ENCODE data around the gene IGSF10.

The IGSF10 gene

DNA sequence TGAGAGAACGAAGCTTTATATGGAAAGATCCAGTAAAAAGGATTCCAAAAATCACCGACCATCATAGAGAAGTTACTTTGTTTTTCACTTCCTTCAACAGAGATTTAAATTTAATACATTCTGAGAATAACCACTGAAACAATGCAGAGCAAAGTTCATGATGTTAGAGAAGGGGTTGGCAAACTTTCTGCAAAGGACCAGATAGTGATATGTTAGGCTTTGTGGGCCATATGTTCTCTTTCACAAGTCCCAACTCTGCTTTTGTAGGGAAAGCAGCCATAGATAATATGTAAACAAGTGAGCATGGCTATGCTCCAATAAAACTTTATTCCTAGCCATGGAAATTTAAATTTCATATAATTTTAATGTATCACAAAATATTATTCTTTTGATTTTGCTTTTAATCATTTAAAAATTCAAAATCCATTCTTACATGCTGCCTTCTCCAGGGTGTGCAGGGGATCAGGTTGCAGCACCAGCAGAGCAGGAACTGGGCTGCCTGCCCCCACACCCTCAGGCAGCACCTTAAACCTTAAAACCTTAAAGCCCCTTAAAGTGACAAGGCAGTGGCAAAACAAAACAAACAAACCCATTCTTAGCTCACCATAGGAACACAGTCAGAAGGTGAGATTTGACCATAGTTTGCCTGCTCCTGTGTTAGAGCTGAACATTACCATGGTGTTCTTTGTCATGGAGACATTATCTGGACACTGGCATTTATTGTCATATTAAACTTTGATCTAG, 16.9 kb upstream of the IGSF10 start:
- Mint-ChIP-seq H3K9me3 (peaks cover 5% of the 10 kb centered on the region), H3K4me1 (ENCODE audit: low read depth) (no peaks in the 10 kb centered on the region), H3K27me3 (ENCODE audit: low read depth) (peaks cover 8% of the 10 kb centered on the region), H3K4me3 (no peak overlapping the region), H3K36me3 (ENCODE audit: low read depth) (no peaks in the 10 kb centered on the region), H3K27ac (no peak overlapping the region)
- DNase-seq (ENCODE audit: low spot score): no peak

DNA sequence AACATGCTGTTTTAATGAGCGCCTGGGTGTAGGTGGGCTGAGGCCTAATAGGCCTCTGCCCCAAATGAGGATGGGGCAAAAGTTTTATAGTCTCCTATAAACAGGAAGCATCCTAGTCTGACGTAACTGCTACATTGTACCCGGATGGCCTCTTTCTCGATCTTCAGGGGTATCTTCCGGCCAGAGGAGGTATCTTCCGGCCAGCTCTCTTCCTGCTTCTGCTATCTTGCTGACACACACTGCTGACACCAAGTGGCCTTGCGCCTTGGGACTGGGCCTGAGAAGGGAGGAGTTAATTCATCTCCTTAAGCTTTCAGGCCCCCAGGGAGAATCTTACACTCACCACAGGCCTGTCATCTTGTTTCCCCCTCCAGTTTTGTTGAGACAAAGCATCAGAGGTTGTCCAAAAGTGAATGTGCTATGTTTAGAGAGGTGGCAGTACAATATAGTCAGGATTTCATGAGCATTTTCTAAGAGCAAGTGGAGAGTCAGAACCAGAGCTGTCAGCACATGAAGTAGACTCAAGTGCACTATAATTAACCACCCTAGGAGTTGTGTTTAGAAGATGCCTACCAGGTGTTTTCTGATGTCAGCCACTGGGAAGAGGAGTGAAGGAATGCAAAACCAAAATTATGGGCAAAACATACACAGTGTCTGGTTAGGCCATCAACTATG, 15.6 kb upstream of the IGSF10 start:
- Mint-ChIP-seq H3K9me3 (no peaks in the 10 kb centered on the region), H3K4me1 (ENCODE audit: low read depth) (no peaks in the 10 kb centered on the region), H3K27me3 (ENCODE audit: low read depth) (peaks cover 6% of the 10 kb centered on the region), H3K4me3 (no peak overlapping the region), H3K36me3 (ENCODE audit: low read depth) (no peaks in the 10 kb centered on the region), H3K27ac (no peak overlapping the region)
- DNase-seq (ENCODE audit: low spot score): no peak

DNA sequence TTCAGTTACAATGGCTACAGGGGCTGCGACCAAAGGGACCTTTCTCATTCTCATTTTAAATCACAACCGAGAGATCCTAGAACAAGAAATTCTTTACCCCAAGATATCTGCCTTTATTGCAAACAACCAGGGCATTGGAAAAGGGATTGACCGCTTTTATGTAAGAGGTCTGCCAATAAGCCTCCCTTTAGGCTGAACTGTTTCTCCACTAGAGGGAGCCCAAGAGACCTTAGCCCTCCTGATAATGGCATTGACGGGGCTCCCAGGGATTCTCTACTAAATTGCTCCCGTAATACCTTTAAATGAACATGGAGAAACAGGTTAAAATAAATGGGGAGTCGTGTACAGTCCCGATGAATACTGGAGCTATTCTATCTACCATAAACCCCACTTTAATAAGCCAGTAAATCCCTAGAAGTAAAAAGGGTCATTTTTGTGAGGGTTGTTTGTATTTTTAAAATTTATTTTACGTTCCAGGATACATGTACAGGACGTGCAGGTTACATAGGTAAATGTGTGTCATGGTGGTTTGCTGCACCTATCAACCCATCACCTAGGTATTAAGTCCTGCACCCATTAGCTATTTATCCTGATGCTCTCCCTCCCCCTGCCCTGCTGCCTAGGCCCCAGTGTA, 7.5 kb upstream of the IGSF10 start:
- Mint-ChIP-seq H3K4me3 (no peak overlapping the region), H3K4me1 (ENCODE audit: low read depth) (no peaks in the 10 kb centered on the region), H3K9me3 (no peaks in the 10 kb centered on the region), H3K27ac (no peak overlapping the region), H3K27me3 (ENCODE audit: low read depth) (peaks cover 11% of the 10 kb centered on the region), H3K36me3 (ENCODE audit: low read depth) (no peaks in the 10 kb centered on the region)
- peak; percentile 9 for DNase-seq (ENCODE audit: low spot score)

DNA sequence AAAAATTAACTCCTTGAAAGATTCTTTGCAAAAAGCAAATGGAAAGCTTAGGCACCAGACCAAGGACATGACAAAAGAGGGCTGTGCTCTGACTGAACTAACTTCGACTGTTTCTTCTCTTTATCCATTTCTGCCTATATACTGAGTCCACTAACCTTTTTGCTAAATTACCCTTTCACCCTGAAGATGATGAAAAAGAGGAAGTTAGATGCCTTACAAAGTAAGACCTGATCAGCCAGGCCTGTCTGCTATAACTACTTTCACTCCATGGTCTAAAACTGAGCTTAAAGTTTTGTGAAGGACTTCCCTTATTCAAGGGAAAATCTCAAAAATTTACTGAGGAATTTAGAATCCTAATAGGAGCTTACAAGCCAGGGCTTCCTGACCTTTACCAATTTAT, 6.2 kb upstream of the IGSF10 start:
- H3K4me1 Mint-ChIP-seq (ENCODE audit: low read depth): no peaks in the 10 kb centered on the region
- no peak overlapping the region for H3K4me3 Mint-ChIP-seq
- no peak overlapping the region for H3K27ac Mint-ChIP-seq
- H3K36me3 Mint-ChIP-seq (ENCODE audit: low read depth): no peaks in the 10 kb centered on the region
- H3K27me3 Mint-ChIP-seq (ENCODE audit: low read depth): peaks cover 13% of the 10 kb centered on the region
- DNase-seq (ENCODE audit: low spot score): no peak
- no peaks in the 10 kb centered on the region for H3K9me3 Mint-ChIP-seq

DNA sequence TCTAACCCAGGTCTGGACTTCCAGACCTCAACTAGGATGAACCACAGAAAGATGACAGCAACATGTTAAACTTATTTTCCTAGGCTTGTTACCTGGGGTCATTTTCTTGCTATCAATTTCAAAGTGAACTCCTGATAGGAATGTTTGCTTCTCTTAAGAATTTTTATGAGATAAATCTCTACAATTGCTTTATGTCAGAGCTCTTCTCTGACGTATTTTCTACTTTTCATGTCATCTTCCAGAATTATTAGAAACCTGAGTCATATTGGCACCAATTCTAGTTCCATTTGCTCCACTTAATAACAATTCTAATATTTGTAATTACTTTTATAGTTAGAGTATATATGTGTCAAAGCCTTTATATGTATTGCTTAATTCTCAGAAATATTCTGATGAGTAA, 2.1 kb upstream of the IGSF10 start:
- Mint-ChIP-seq H3K9me3 (no peaks in the 10 kb centered on the region), H3K27ac (no peak overlapping the region), H3K27me3 (ENCODE audit: low read depth) (peaks cover 46% of the 10 kb centered on the region), H3K4me3 (no peak overlapping the region), H3K36me3 (ENCODE audit: low read depth) (no peaks in the 10 kb centered on the region), H3K4me1 (ENCODE audit: low read depth) (peaks cover 2% of the 10 kb centered on the region)
- no peak for DNase-seq (ENCODE audit: low spot score)

DNA sequence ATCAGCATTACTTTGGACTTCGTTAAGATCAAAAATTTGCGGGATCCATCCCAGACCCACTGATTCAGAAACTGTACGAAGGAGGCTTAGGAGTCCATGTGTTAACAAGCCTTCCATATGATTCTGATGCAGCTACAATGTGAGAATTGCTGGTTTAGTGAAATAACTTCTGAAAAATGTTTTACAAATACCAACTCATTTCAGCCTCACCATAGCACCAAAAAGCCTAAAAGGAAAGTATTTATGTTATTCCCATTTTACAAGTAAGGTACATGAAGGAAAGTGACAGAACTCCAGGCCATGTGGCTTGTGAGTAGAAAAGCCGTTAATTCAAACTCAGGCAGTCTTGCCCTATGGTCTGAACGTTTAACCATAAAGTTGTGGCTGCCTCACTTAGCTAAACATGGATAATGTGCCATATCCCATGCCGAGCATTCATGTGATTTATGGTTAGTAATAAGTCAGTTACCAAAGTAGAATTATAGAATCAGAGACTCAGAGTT, 1.5 kb upstream of the IGSF10 start:
- no peak for DNase-seq (ENCODE audit: low spot score)
- Mint-ChIP-seq H3K9me3 (no peaks in the 10 kb centered on the region), H3K36me3 (ENCODE audit: low read depth) (no peaks in the 10 kb centered on the region), H3K27ac (no peak overlapping the region), H3K4me1 (ENCODE audit: low read depth) (peaks cover 2% of the 10 kb centered on the region), H3K4me3 (no peak overlapping the region), H3K27me3 (ENCODE audit: low read depth) (peaks cover 47% of the 10 kb centered on the region)

DNA sequence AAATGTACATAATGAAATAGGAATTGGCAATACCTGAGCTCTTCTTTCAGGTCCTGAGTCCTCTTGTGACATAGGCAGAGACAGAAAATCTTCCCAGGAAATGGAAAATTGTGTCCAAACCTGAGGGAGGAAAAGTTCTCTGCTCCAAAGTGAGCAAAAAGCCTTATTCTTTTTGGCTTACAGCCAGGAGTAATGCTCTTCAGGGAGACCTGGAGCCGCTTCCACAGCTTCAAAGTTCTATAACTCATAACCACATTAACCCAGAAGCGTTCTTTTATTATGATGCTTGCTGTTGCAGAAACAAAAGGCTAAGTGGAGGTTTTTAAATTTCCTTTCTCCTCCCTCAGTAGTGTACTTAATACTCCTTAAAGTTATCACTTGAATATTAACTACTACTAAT, 633 bp downstream of the IGSF10 start:
- no peak overlapping the region for H3K27ac Mint-ChIP-seq
- no peak for DNase-seq (ENCODE audit: low spot score)
- no peak overlapping the region for H3K4me3 Mint-ChIP-seq
- H3K27me3 Mint-ChIP-seq (ENCODE audit: low read depth): peaks cover 50% of the 10 kb centered on the region
- no peaks in the 10 kb centered on the region for H3K9me3 Mint-ChIP-seq
- H3K36me3 Mint-ChIP-seq (ENCODE audit: low read depth): no peaks in the 10 kb centered on the region
- H3K4me1 Mint-ChIP-seq (ENCODE audit: low read depth): peaks cover 2% of the 10 kb centered on the region

DNA sequence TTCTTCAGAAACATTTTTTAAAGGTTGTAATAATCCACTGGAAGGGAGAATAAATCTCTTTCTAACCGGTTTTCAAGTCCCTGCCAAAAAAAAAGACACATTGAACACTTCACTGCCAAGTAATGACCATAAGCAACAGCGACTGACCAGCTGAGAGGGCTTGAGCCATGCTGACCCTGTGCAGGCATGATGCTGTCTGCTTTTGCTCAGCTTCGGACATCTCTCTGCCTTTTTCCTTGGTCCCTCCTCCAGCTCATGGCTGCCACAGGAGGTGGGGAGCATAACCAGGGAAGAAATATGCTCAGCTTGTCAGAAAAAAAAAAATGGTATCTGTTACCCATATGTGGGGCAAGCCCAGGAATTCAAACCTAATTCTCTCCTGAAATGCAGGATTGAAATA, 1.5 kb downstream of the IGSF10 start:
- no peak overlapping the region for H3K27ac Mint-ChIP-seq
- H3K4me3 Mint-ChIP-seq: no peak overlapping the region
- H3K9me3 Mint-ChIP-seq: no peaks in the 10 kb centered on the region
- H3K4me1 Mint-ChIP-seq (ENCODE audit: low read depth): peaks cover 2% of the 10 kb centered on the region
- H3K36me3 Mint-ChIP-seq (ENCODE audit: low read depth): no peaks in the 10 kb centered on the region
- H3K27me3 Mint-ChIP-seq (ENCODE audit: low read depth): peaks cover 45% of the 10 kb centered on the region
- no peak for DNase-seq (ENCODE audit: low spot score)

DNA sequence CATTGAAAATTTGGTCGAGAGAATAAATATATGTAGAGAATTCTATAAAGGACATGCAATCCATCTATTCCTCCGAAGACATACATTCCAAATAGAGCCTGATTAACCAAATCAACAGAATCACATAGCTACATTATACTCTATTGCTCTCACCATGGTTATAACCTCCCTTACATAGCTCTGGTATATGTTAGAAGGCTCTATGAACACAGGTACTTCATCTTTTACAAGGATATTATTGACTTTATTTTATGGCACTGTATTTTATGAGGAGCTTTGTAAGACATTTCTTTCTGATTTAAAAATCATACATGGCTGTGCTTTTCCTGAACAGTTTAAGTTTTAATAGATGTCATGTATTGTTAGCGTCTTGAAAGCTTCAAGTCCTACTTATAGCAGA, 4.8 kb downstream of the IGSF10 start:
- no peak overlapping the region for H3K4me3 Mint-ChIP-seq
- H3K27me3 Mint-ChIP-seq (ENCODE audit: low read depth): peaks cover 33% of the 10 kb centered on the region
- H3K27ac Mint-ChIP-seq: no peak overlapping the region
- peaks cover 2% of the 10 kb centered on the region for H3K4me1 Mint-ChIP-seq (ENCODE audit: low read depth)
- no peaks in the 10 kb centered on the region for H3K36me3 Mint-ChIP-seq (ENCODE audit: low read depth)
- DNase-seq (ENCODE audit: low spot score): no peak
- H3K9me3 Mint-ChIP-seq: no peaks in the 10 kb centered on the region

DNA sequence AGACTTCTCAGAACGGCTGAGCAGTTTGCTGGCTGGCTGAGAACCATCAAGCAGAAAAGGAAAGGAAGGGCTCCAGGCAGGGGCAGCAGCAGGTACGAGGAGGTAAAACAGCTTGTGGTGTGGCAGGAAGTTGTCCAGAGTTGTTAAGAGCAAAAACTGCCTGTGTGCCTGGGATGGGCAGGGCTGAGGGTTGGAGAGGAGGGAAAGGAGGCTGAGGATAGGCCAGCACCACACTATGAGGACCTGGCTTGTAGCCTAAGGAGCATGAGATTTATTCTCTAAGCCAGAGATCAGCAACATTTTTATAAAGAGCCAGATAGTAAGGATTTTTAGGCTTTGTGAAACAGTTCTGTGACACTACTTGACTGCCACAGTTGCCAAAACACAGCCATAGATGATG, 8.0 kb downstream of the IGSF10 start:
- Mint-ChIP-seq H3K9me3 (no peaks in the 10 kb centered on the region), H3K27me3 (ENCODE audit: low read depth) (peaks cover 10% of the 10 kb centered on the region), H3K4me3 (no peak overlapping the region), H3K27ac (no peak overlapping the region), H3K36me3 (ENCODE audit: low read depth) (no peaks in the 10 kb centered on the region), H3K4me1 (ENCODE audit: low read depth) (no peaks in the 10 kb centered on the region)
- no peak for DNase-seq (ENCODE audit: low spot score)

DNA sequence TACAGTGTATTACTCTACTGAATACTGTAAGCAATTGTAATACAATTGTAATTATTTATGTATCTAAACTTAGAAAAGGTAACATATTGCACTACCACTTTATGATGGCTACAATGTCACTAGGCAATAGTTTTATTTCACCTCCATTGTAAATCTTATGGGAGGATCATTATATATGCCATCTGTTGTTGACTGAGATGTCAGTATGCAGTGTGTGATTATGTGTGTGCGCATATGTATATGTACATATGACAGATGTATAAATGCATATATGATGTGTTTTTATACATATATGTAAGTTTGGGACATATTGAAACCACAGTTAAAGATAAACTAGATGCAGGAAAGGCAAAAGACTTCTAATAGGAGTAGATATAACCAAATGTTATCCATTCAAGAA, 8.5 kb downstream of the IGSF10 start:
- H3K9me3 Mint-ChIP-seq: no peaks in the 10 kb centered on the region

DNA sequence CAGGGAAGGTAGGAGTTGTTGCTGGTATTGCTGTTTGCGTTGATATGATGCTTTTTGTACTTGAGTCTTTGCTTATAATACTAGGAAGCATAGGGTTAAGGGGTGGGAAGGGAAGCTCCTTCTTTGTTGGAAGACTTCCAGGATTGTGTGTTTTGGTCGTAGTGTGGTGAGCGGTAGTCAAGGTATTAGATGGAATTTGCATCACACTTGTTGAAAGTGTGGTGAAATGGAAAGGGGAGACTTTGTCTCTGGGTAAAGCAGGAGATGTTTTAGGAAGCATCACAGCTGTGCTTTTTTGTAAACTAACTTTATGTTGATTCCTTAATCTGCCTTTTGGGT, 14.9 kb downstream of the IGSF10 start:
- no peak overlapping the region for H3K27ac Mint-ChIP-seq
- H3K4me1 Mint-ChIP-seq (ENCODE audit: low read depth): no peaks in the 10 kb centered on the region
- H3K36me3 Mint-ChIP-seq (ENCODE audit: low read depth): no peaks in the 10 kb centered on the region
- H3K4me3 Mint-ChIP-seq: no peak overlapping the region
- H3K27me3 Mint-ChIP-seq (ENCODE audit: low read depth): peaks cover under 1% of the 10 kb centered on the region
- no peak for DNase-seq (ENCODE audit: low spot score)
- no peaks in the 10 kb centered on the region for H3K9me3 Mint-ChIP-seq

More for the DNA sequence above, 8.5 kb downstream of the IGSF10 start:
- DNase-seq (ENCODE audit: low spot score): no peak
- H3K27ac Mint-ChIP-seq: no peak overlapping the region
- no peaks in the 10 kb centered on the region for H3K36me3 Mint-ChIP-seq (ENCODE audit: low read depth)
- peaks cover 10% of the 10 kb centered on the region for H3K27me3 Mint-ChIP-seq (ENCODE audit: low read depth)
- no peaks in the 10 kb centered on the region for H3K4me1 Mint-ChIP-seq (ENCODE audit: low read depth)
- H3K4me3 Mint-ChIP-seq: no peak overlapping the region

DNA sequence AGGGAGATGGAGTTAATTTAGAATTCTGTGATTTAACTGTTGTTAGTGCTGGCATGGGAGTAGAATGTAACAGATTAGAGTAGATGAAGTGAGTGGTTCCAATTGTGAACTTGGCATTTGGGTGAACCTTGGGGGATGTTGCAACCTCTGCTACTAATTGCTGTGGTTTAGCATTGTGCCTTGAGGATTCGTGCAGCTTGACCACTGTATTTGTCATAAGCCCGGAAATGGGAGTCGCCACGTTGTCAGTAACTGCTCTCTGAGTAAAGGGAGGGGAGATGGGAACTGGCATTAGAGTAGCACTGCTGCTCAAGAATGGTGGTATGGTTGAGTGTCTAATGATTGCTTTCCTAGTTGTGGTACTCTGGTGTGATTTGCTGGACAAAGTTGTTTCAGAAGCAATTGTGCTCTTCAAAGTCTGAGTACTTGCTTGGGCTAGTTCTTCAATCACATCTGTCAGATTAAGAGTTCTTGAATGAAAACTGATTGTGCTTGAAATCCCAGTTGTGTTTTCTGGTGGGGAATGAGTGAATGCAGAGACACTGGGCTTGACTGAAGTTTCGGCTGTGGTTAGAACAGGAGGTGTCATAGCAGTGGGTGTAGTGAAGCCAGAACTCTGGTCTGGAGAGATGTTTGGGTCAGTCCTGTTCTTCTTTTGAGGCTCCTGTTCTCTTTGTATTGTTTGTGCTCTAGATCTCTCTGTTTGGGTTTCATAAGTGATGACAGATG, 15.4 kb downstream of the IGSF10 start:
- no peak for DNase-seq (ENCODE audit: low spot score)
- H3K36me3 Mint-ChIP-seq (ENCODE audit: low read depth): no peaks in the 10 kb centered on the region
- H3K27me3 Mint-ChIP-seq (ENCODE audit: low read depth): no peaks in the 10 kb centered on the region
- H3K9me3 Mint-ChIP-seq: no peaks in the 10 kb centered on the region
- H3K4me1 Mint-ChIP-seq (ENCODE audit: low read depth): no peaks in the 10 kb centered on the region
- no peak overlapping the region for H3K27ac Mint-ChIP-seq
- H3K4me3 Mint-ChIP-seq: no peak overlapping the region

DNA sequence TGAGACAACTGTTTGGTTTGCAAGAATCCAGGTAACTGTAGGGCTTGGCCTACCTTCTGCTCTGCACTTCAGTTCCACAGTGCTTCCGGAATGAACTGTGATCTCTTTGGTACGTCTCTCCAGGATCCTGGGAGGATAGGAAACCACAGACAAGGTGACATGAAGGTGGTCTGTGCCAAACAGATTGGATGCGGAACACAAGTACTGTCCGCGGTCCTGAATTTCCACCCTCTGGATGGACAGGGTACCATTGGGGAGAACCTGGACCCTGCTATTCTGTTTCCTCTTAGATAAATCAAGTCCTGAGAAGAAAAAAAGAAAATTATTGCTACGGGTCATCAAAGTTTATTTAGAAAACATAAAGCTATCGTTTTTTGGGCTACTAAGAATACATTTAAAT, 17.3 kb downstream of the IGSF10 start:
- H3K27me3 Mint-ChIP-seq (ENCODE audit: low read depth): peaks cover 2% of the 10 kb centered on the region
- no peaks in the 10 kb centered on the region for H3K9me3 Mint-ChIP-seq
- no peaks in the 10 kb centered on the region for H3K4me1 Mint-ChIP-seq (ENCODE audit: low read depth)
- no peak overlapping the region for H3K27ac Mint-ChIP-seq
- no peak overlapping the region for H3K4me3 Mint-ChIP-seq
- DNase-seq (ENCODE audit: low spot score): no peak
- no peaks in the 10 kb centered on the region for H3K36me3 Mint-ChIP-seq (ENCODE audit: low read depth)
